Breast epithelium (tissue), 3 donors: ENCODE measurements around the gene RUFY2.

Experiments used
- CTCF ChIP-seq, 3 donors: fragments of 450-650 bp; IDR thresholded peaks; one replicate each; pipeline ENCODE4 v1.5.1; 2016 to 2017; ENCODE audit warnings: antibody characterized with exemption in 3 of 3, mild to moderate bottlenecking in 3 of 3, moderate library complexity in 3 of 3
- POLR2A ChIP-seq: fragments of 450-650 bp; IDR thresholded peaks from one replicate; pipeline ENCODE4 v1.6.1; 2016; ENCODE audit warnings: antibody characterized with exemption, mild to moderate bottlenecking, moderate library complexity

GRCh38 chr10:68385740-68386139 lies 21.3 kb downstream of the RUFY2 start:
- TF ChIP-seq CTCF (IDR thresholded peaks at IDR 0.05) (no peak), POLR2A (no peak)
